Activated naive CD4-positive, alpha-beta T cell treated with anti-CD3 and anti-CD28 coated beads, Interleukin-2, amount 10 ng/mL, durations not matched to agents 5 hours and 36 hours (primary cell): ENCODE results near the gene TAL2. TPM values are rescaled to one million over a fixed set of nuclear protein-coding genes. Genes with fewer than 3 reads are reported as not detected.

ENCODE experiments used
- total RNA-seq, 2 experiments: library from RNA; stranded (reverse); gene quantifications; one replicate each; pipeline ENCODE4 v1.2.3, GENCODE V29; 2021

The TAL2 gene
- total RNA-seq: under 1 TPM in 1 of 2 experiments, not detected in 1; 0.33 TPM

DNA sequence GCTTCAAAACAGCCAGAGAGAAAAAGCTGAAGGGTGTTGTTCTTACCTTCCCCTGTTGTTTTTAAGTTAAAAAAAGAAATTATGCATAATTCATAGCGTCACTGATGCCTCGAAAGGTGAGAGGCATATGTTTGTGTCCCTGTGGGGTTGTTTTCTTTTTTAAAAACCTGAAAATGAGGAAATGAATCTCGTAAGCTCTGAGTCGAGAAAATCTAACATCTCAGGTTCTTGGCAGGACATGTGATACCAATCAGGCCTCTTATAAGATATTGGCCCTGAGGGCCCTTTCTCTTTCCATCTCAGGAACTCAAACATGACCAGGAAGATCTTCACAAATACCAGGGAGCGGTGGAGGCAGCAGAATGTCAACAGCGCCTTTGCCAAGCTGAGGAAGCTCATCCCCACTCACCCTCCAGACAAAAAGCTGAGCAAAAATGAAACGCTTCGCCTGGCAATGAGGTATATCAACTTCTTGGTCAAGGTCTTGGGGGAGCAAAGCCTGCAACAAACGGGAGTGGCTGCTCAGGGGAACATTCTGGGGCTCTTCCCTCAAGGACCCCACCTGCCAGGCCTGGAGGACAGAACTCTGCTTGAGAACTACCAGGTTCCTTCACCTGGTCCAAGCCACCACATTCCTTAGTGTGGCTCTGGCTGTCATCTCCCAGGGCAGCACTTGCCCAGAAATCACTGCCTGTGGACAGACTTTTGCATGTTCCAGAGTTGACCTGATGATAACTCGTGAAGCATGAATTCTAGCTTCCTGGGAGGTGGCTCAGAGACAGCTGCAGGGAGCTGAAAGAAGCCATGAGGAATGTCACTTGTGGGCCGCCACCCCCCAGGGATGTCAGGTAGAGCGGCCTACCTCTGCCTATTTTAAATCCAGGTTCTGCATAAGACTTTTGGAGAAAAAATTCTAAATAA, at the start of gene TAL2:
Gene TAL2 (plus strand): TSS at position 274 of the 921 bp plus-strand sequence. CDS start 40 bp downstream, at position 314.

DNA sequence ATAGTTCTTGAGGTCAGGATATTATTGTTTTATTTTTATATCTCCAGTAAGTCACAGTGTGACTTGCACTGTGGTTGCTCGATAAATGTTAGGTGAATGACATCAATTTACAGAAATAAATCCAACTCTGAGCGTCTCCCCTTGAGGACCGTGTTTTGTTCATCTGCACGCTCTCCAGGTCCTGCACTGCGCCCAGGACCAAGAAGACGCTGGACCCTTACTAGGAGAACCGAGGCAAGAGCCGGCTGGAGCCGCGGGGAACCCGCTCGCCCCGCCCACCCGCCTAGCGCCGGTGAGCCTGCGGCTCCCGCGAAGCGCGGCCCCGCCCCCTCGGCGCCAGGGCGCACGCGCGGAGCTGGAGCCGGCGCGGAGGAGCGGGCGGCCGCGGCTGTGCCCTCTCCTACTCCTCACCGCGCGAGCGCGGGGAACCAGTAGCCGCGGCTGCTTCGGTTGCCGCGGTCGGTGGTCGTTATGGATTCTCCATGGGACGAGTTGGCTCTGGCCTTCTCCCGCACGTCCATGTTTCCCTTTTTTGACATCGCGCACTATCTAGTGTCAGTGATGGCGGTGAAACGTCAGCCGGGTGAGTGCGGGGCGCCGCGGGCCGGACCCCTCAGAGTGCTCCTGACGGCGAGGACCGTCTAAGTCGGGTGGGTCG, 32.1 kb downstream of the TAL2 start, which contains the start of gene TMEM38B:
Gene TMEM38B (plus strand): TSS at position 352 of the 658 bp plus-strand sequence. CDS start 120 bp downstream, at position 472.

Other genes starting within 250 kb of the TAL2 start
- 1 to 10 TPM; 3.3 to 3.4 TPM for gene FSD1L, start 214.4 kb upstream of the TAL2 start, total RNA-seq
- 10 to 100 TPM; 10.3 to 10.9 TPM for gene FKTN, start 104.3 kb upstream of the TAL2 start, total RNA-seq
- 1 to 10 TPM; 5.4 to 7.7 TPM for gene TMEM38B, start 32.1 kb downstream of the TAL2 start, total RNA-seq